HG02852 (cell line): ENCODE data around the gene ABI3.

Source experiments
- ATAC-seq: cut with Tn5 transposase; IDR thresholded peaks from one replicate; pipeline ENCODE4 v1.9.1; 2021; ENCODE audit warnings: mild to moderate bottlenecking, moderate library complexity; ENCODE audit not compliant: unreplicated experiment

The ABI3 gene

DNA sequence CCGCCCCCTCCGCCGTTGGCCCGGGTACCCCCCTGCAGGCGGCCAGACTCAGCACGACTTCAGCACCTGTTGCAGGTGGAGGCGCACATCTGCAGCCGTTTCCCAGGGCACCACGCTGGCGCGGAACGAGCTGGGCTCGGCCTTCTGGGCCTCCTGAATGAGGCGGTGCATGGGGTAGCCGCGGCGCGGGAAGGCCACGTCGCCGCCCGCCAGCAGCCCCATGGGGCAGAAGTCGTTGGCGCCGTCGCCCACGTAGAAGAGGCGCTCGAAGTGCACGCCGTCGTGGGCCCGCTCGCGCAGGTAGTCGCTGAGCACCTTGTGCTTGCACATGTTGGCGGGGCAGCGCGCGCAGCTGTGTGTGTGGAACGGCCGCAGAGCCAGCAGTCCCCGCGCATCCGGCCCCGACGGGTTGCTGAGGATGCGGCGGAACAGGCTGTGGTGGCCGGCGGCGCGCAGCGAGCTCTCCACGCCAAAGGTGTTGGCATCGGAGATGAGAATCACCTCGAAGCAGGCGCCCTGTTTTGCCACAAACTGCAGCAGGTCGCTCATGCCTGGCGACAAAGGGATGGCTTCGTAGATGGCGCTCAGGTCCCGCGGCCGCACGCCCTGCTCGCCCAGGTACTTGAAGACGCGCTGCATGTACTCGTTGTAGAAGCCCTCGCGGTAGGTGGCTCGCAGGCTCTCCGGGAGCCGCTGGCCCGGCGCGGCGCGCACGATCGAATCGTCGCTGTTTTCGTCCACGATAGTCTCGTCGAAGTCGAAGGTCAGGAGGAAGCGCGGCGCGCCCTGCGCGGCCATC, 13.9 kb downstream of the ABI3 start:
- no peak for ATAC-seq

DNA sequence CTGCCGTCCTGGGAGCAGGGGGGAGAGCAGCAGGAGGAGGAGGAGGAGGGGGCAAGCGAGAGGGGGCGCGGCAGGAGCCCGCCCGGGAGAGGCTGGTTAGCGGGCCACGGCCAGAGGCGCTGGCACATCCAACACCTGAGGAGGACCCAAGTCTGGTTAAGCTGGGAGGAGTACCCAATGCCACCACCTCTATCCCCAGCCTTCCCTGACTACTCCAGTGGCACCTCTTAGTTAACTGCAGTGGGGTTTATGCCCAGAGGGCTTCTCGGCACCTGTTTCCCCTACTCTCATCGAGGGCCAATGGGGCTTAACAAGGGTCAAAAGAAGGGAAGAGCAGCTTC, 14.5 kb downstream of the ABI3 start:
- no peak for ATAC-seq

DNA sequence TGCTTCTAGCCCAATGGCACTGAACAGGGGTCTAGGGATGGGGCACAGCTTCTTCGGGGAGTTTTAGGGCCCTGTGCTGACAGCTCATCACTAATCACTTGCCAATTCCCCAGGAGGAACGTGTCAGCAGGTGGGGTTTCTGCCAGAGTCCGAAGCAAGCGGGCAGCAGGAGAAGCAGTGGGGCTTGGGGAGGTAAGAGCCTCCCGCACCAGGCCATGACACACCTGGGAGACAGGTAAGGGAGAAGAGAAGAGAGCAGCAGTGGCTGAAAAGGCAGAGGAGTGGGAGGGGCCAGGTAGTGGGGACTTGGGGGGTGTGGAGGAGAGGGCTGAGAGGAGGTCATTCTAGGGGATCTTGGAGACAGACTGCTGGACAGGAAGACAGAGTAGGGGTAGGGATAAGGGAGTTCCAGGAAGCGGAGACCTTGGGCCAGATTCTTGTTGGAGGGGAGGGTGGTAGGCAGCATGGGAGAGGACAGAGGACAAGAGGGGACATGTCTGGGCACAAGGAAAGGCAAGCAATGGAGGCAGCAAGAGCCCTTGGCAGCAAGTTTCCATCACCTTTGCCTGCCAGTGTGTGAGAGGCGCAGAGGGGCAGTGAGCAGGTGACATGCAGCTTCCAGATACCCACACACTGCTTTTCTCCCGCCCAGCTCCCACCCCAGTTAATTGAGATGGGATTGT, 15.2 kb downstream of the ABI3 start:
- no peak for ATAC-seq

DNA sequence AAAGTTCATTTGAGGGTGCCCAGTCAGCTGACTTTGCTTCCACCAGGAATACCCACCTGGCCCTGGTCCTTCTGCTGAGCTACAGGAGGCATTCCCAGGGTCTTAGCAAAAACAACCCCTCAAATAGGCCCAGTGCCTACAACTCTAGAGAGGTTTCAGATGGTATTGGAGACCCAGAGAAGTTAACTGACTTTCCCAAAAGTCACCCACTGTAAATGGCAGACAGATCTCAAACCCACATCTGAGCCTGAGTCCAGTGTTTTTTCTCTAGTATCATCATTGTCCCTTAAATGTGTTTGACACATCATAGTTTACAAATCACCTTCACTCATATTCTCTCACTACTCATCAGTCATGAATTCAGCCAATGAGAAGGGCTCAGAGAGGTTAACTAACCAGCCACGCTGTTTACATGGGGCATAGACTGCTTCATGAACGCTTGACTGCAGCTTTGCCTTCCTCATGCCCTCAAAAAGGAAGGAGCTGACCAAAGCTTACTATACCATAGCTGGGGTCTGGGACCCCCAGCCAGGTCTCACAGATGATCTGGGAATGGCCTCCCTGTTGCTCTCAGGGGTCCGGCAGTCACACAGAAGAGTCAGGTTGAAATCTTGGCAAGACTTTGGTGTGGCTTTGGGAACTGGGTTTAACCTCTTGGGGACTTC, 16.4 kb downstream of the ABI3 start:
- ATAC-seq: no peak

DNA sequence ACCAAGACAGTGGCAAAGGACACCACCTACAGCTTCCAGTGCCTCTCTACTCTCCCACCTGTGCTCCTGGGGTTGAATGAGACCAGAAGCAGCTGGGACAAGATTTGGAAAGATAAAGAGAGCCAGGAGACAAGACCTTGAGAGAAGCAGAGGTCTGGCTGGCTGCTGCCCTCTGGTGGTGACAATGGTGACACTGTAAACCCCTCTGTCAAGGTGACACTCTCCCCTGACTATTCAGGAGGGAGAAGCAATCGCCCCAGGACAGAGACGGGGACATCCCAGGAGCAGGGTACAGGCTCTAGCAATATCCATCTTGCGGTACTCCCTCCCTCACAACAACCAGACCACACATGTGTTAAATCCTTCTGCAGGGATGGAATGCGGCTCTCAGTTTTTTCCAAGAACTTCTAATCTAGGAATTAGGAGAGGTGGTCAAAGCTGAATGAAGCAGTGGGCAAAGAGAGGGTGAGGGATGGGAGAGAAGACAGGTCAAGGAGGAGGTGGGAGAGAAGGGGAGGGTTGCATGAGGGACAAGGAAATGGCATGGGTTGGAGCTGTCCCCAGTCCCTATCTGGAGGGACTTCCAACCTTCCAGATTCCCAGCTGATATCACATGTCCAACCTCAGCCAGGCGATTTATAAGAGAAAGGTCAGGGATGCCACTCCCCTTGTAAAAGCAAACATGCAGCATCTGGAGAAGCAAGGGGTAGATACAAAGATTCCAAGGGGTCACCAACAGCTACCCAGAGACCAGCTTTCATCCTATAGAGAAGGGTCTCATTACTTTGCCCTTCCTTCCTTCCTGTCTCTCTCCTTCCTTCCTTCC, 17.1 kb downstream of the ABI3 start:
- no peak for ATAC-seq

DNA sequence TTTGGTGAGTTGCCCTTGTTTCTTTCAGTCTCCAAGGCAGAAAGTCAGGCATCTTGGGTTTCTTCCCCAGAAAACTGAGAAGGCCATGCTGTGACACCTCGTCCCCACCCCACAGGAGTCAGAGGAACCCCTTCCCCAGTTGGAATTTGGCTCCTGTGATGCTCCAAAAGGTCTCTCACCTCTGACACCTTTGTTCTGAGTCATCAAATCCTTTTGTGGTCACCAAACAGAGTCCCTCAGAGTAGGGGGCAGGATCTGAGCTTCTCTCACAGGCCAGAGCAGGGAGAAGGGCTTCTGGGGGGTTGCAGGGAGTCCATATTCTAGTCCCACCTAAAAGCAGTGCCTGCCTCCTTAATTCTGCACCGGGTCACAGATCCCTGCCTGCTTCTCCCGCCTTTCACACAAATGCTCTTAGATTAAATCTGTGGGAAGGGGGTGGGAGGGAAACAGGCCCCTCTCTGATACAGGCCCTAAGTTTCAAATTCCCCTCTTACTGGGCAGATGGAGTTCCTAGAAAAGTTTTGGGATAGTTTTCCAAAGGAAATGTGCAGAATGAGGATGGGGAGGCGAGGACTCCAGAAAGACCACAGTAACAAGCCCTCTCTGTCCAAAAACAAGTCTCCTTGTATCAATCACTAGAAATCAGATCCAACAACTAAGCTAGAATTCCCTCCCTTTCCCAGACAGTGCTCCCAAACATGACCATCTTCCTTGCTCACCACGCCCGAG, 18.7 kb downstream of the ABI3 start:
- no peak for ATAC-seq

DNA sequence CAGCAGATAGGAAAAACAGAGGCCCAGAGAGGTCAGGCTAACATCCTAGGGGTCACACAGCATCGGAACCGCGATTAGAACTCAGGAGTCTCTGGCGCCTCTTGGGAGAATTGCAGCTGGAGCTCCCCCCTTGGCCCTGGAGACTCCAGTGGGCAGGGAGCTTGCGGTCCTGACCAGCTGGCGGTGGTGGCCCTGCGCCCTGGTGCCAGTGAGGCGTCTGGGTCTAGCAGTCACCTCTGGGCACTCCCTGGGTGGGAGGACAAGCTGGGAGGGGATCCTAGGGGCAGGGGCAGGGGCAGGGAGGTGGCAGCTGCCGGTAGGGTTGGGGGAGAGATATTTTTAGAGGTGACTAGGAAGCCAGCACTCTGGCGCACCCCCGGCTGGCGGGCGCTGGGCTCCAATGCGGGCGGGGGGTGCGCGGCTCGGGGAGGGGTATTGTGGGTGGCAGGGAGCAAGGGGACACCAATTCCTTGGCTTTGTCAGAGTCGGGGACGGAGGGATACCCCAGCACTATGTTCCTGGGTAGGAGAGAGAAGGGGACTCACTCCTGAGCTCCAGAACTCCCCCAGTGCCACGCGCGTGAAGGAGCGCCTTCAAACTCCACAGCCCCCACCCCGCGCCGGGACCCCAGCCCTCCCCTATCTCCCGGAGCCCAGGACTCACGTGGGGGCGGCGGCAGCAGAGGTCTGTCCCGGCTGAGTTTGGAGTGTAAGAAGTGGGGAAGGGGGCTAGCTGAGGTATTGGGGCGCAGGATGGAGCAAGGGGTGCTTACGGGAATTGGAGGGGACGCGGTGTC, 19.5 kb downstream of the ABI3 start:
- ATAC-seq: no peak

DNA sequence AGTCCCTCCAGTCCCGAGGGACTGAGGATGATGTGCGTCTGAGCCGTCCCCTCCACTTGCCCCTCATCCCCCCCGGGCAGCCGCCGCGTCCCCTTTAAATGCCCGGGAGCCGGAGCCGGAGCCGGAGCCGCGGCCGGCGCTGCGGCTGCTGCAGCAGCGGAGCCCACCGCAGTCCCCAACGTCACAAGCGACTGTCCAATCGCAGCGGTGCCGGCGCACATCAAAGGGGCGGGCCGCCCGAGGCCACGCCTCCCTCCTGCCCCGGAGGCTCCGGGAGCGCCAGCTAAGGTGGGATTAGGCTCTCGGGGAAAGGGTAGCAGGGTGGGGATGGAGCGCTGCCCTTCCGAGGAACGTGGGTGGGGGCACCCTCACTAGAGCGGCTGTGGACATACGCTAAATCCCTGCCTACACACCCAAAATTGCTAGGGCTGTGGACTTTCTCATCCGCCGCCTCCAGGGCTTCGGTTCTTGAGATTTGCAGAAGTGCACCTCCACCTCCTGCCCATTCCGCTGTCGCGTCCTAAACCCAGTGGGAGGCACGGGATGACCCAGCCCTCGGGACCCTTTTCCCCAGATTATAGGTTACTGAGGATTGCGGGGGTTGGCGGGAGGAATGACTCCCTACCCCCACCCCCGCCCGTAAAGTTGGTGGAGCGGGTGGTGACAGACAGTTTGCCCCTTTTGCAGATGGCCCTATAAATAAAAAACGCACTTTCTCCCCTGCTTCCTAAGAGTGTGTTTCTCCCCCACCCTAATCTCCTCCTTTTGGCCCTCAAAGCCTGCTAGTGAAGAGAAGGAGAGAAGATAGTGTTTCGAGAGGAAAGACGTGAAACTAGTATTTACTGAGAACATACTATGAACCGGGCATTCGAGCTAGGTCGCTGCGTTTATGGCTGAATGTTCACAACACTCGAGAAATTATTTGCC, 20.4 kb downstream of the ABI3 start, which contains the start of gene PHOSPHO1:
PHOSPHO1 (minus strand) TSS at position 152 of the 927 bp plus-strand sequence. CDS start 4,096 bp downstream, outside the sequence.
- ATAC-seq: peak; percentile 89

DNA sequence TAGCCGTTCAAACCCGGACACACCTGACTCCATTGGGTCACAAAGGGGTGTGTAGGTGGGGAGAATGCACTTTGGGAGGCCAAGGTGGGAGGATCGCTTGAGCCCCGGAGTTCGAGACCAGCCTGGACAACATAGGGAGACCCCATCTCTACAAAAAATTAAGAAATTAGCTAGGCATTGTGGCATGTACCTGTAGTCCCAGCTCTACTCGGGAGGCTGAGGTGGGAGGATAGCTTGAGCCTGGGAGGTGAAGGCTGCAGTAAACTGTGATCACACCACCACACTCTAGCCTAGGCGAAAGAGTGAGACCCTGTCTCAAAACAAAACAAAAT, 21.0 kb downstream of the ABI3 start:
- no peak for ATAC-seq

DNA sequence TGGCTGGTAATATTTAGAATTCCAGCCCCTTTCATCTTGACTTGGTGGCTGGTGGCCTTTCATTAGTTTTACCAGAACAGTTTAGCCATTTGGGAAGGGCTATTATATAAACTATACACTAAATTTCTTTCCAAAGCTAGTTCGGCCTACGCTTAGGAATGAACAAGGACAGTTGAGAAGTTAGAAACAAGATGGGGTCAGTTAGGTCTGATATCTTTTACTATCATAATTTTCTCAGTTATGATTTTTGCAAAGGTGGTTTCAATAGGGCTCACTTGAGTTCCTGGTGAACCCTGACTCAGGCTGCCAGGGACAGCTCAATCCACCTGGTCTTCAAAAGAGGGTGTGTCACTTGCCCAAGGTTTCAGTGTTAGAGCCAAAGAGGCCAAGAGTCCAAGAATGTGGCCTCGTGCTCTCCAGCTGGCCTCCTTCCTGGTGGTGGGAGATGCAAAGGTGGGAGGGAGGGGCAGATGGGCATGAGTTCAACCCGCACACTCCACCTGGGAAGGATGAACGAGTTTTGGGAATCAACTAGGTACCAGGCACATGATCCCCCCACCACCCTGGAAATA, 24.1 kb downstream of the ABI3 start:
- ATAC-seq: no peak

DNA sequence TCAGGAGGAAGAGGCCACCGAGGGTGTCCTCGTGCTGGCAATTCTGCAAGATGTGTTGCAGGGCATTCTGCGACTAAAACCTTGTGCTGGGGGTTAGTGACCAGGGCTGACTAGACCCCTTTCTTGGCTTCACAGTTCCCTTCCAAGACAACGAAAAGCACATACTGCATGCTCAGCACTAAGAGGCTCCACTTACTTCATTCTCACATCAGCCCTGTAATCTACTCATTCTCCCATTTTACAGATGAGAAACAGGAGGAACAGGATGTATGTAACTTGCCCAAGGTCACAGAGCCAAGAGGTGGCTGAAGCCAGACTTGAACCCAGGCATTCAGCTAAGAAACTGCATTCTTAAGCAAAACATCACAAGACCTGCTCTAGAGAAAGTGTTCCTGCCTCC, 25.4 kb downstream of the ABI3 start:
- ATAC-seq: no peak

DNA sequence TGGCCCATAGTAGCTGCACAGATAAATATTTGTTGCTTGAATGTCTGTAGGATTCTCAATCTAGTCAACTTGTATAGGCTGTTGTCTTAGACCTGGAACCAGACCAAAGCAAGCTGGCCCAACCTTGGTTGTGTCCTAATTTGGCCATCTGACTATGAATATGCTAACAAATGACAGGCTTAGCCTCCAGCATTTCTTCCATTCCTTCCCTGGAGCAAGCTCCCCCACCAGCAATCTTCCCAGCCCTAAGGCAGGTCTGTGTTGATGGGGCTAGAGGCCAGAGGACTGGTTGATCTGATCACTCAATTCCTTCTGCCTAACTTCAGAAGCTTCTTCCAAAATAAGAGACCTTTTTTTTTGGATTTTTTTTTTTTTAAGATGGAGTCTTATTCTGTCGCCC, 29.5 kb downstream of the ABI3 start:
- no peak for ATAC-seq

DNA sequence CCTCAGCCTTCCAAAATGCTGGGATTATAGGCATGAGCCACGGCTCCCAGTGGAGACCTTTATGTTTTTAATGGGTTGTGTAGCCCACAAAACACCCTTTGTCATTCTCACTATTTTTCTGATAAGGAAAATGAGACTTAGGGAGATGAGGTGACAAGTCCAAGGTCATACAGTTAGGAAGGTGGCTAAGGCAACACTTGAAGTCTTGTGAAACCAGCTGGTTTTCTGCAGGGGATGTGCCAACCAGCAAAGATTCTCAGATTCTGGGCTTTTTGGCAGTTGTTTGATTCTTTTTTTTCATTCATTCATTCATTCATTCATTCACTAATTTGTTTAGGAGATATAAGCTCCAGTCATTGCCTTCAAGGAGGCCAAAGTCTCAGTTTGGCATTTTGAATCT, 30.1 kb downstream of the ABI3 start:
- no peak for ATAC-seq

DNA sequence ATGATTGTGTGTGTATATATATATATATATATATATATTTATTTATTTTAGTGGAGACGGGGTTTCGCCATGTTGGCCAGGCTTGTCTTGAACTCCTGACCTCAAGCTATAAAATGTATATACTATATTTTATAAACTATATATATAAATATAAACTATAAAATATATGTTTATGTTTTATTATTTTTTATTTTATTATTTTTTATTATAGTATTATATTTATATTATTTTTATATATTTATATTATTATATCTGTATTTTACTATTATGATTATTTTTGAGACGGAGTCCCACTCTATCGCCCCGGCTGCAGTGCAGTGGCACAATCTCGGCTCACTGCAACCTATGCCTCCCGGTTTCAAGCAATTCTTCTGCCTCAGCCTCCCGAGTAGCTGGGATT, 30.5 kb downstream of the ABI3 start:
- no peak for ATAC-seq

DNA sequence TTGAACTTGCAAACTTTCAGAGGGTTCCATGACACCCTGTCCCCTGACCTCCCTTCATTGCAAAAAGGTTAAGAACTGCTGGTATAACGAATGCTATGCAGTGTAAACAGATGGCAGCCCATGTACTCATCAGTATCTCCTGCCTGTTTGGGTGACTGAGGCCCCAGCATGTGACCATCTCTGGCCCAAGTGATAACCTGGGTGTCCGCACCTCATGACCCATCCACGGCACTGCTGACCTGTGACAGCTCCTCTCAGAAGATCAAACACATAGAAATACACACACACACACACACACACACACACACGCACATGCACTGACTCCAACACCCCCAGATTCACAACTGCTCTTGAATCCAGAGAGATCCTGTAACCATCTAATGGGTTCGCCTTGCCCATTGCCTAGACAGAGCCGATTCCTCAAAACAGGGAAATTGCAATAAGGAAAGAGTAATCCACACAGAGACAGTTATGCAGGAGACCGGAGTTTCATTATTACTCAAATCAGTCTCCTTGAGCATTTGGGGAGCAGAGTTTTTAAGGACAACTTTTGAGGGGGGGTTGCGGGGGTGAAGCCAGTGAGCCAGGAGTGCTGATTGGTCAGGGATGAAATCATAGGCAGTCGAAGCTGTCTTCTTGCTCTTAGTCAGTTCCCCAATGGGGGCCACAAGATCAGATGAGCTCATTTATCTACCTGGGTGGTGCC, 31.3 kb downstream of the ABI3 start:
- ATAC-seq: no peak

DNA sequence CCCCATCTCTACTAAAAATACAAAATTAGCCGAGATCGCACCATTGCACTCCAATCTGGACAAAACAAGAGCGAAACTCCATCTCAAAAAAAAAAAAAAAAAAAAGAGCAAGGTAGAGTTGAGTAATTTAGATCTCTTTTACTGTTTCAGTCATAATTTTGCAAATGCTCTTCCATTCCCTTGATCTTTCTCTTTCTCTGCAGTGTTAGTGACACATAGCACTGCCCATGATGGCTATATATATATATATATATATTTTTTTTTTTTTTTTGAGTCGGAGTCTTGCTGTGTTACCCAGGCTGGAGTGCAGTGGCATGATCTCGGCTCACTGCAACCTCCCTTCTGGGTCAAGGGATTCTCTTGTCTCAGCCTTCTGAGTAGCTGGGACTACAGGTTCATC, 32.3 kb downstream of the ABI3 start:
- ATAC-seq: no peak

DNA sequence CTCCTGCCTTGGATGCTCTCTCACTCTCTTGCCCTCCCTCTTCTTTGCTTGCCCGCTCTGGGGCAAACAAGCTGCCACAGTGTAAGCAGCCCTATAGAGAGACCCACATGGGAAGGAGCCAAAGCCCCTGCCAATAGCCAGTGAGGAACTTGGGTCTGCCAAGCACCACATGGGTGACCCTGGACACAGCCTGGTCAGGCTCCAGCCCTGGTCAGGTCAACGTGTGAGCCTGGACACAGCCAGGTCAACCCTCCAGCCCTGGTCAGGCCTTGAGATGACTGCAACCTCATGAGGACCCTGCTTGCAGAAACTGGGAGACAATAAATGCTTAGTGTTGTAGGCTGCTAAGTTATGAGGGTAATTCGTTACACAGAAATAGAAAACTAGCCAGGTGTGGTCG, 34.3 kb downstream of the ABI3 start:
- ATAC-seq: no peak

DNA sequence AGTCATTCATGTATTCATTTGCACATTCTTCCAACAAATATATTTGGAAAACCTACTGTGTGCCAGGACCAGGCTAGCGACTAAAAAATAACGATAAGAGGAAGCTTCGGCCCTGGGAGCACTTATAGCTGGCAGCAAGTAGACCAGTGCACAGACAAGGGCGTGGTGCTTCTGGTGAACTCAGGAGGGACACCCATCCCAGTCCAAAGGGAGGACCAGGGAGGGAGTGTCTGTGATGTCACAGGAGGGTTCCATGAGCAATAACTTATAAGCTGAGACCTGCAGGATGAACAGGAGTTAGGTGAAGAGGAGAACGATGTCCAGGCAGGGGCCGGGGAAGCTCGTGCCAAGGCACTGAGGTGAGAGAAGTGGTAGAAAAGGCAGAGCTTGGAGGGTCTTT, 37.4 kb downstream of the ABI3 start:
- ATAC-seq: no peak
